ENCODE results near the gene NGB.

DNA sequence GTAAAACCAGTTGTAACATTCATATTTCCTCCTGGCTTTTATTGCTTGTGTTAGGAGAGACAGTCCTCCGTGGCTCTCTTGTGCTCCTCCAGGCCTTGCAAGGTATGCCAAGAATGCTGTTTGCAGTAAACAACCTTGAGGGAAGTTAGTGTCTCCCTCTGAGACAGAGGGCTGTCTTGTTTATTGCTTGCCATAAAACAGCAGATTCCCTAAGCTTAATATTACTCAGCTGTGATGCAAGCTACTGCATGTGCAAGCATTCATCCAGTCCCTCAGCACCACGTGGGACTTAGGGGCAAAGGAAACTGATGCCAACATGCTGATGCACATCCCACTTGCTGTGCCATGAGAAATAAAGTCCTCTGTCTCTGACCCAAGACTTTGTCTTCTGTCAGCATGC is 43.0 kb upstream of the NGB start:
- no peak for TF ChIP-seq CTCF (IDR thresholded peaks at IDR 0.05 in 2 of 3, conservative IDR thresholded peaks at IDR 0.05 in 1 of 3; ENCODE audit: borderline replicate concordance in 1 of 3, insufficient read depth in 1 of 3, low read depth in 2 of 3, low read length in 2 of 3)
- no peak for TF ChIP-seq POLR2A (IDR thresholded peaks at IDR 0.05; ENCODE audit: borderline replicate concordance, extremely low read depth, insufficient read depth, insufficient read length)

Measured in HCT116 (cell line).